Adrenal gland (tissue), 12 donors: ENCODE results near the gene RNF126. TPM values are rescaled to one million over a fixed set of nuclear protein-coding genes. Genes with fewer than 3 reads are reported as not detected.
"Not testable (repeated sequence)": the region's sequence is repeated elsewhere in the genome, so short reads cannot be mapped to it uniquely, and the experiment has no call there.

Experiments
- DNase-seq, 7 donors: peaks; one replicate each; pipeline ENCODE4 v3.0.0-alpha.2; 2019 to 2020
- H3K27ac ChIP-seq, 5 donors: fragments of 200-600 bp; sonication (generic) in 4 of 5; 1 replicate in 3 of 5; 2 replicates in 2 of 5; pipeline versions ENCODE4 v1.5.1 to v1.8.0; 2016 to 2020; ENCODE audit warnings: mild to moderate bottlenecking in 1 of 5
- H3K27me3 ChIP-seq: fragments of 200-600 bp; 2 replicates; pipeline ENCODE4 v1.8.0; 2021
- H3K36me3 ChIP-seq, 2 donors: fragments of 200-600 bp; replicated peaks in 1 of 2; 1 replicate in 1 of 2; 2 replicates in 1 of 2; pipeline versions ENCODE4 v1.5.1 to v1.8.0; 2018 to 2022
- H3K4me1 ChIP-seq, 2 donors: fragments of 200-600 bp; replicated peaks in 1 of 2; 1 replicate in 1 of 2; 2 replicates in 1 of 2; pipeline versions ENCODE4 v1.5.1 to v1.8.0; 2018 to 2021
- H3K4me3 ChIP-seq, 4 donors: fragments of 200-600 bp; sonication (generic) in 3 of 4; one replicate each; pipeline ENCODE4 v1.5.1; 2016 to 2018
- H3K9me3 ChIP-seq, 3 donors: fragments of 200-600 bp; sonication (generic) in 1 of 3; replicated peaks in 1 of 3; 1 replicate in 2 of 3; 2 replicates in 1 of 3; pipeline versions ENCODE4 v1.5.1 to v1.8.0; 2016 to 2021
- CTCF ChIP-seq, 6 experiments: fragments of 450-650 bp in 4 of 6; fragments of 200-600 bp in 2 of 6; sonication (generic) in 1 of 6; IDR thresholded peaks; 1 replicate in 5 of 6; 2 replicates in 1 of 6; pipeline versions ENCODE4 v1.5.1 to v1.8.0; 2016 to 2021; ENCODE audit warnings: antibody characterized with exemption in 6 of 6, mild to moderate bottlenecking in 2 of 6, moderate library complexity in 1 of 6
- POLR2A ChIP-seq, 2 donors: fragments of 450-650 bp; IDR thresholded peaks; one replicate each; pipeline ENCODE4 v1.6.1; 2017; ENCODE audit warnings: antibody characterized with exemption in 2 of 2, mild to moderate bottlenecking in 2 of 2, moderate library complexity in 1 of 2
- WGBS, 4 donors: extraction: QIAGEN DNeasy Blood & Tissue Kit in 2 of 4; methylation state at CpG; one replicate each; pipeline versions ENCODE4 v1.1.5 to v1.1.7; 2013 to 2017; 5-methylcytosine and 5-hydroxymethylcytosine counted together
- intact Hi-C, 2 donors: fragments of 100-400 bp; cut with DNase I; formaldehyde crosslinking; loops; one replicate each; pipeline versions ENCODE4 v1.14.1 to v1.15.0; 2022 to 2023
- polyA plus RNA-seq, 3 donors: library from polyadenylated mRNA; stranded (reverse); fragments of 200-250 nt in 2 of 3; fragments of 350-450 nt in 1 of 3; fragmentation: Illumina TruSeq in 1 of 3; extraction: RNeasy Lipid Tissue Mini Kit (QIAGEN cat#74804) in 1 of 3; gene quantifications; one replicate each; pipeline ENCODE4 v1.2.3, GENCODE V29; 2013 to 2014
- total RNA-seq, 9 donors: library from RNA; depleted of rRNA in 4 of 9; stranded (reverse); fragments of >200 nt in 4 of 9; fragments of 120-200 nt in 1 of 9; fragmentation: NEBNext Ultra II Directional in 1 of 9; extraction: Animal tissue kit (Norgen Biotek cat#: 25700) in 1 of 9; gene quantifications; one replicate each; pipeline versions ENCODE4 v1.1.0 to v1.2.4, GENCODE V29; 2013 to 2023
- donor health status: healthy with polysubstance abuse.
- donor health status: Bipolar disorder and iron deficiency.
- donor health status: DM: yes; HTN: yes; CAD: no.
- donor health status: DM: no; HTN: no; CAD: no.
- donor health status: DM: no; HTN: no; CAD: no.
- donor health status: DM: yes; HTN: yes; CAD: no.

The RNF126 gene
- total and polyA plus RNA-seq, 12 donors, result 9.3 to 76.4 (median 43.1) TPM

GRCh38 chr19:621819-622218, 41.2 kb downstream of the RNF126 start:
- Histone ChIP-seq H3K4me3 (no peak overlapping the region), H3K27ac (no peak overlapping the region), H3K36me3 (peaks cover 0 to 68% of the 10 kb centered on the region in 2 donors), H3K4me1 (no peaks in the 10 kb centered on the region), H3K9me3 (no peaks in the 10 kb centered on the region), H3K27me3 (no peaks in the 10 kb centered on the region)
- intact Hi-C loops, result no loop called here
- DNase-seq, result no peak
- 87 to 98% (median 92%) methylated on average over 8 to 24 of the region's 24 CpGs for WGBS, 4 donors
- no peak for TF ChIP-seq POLR2A (IDR thresholded peaks at IDR 0.05)
- TF ChIP-seq CTCF (IDR thresholded peaks at IDR 0.05), result no peak

GRCh38 chr19:621191-621590, 41.8 kb downstream of the RNF126 start:
- H3K36me3 ChIP-seq, result peaks cover 0 to 68% of the 10 kb centered on the region in 2 donors
- intact Hi-C loops, H3K27ac ChIP-seq, H3K4me3 ChIP-seq, H3K27me3 ChIP-seq, H3K4me1 ChIP-seq, H3K9me3 ChIP-seq, DNase-seq: not testable (repeated sequence)
- 84 to 97% (median 95%) methylated on average over 5 to 48 of the region's 48 CpGs for WGBS, 4 donors

- no peaks in the 10 kb centered on the region for H3K27me3 ChIP-seq
- TF ChIP-seq POLR2A (IDR thresholded peaks at IDR 0.05) (no peak), CTCF (IDR thresholded peaks at IDR 0.05) (no peak)
- intact Hi-C loops, result no loop called here
- H3K4me1 ChIP-seq, result no peaks in the 10 kb centered on the region
- no peaks in the 10 kb centered on the region for H3K9me3 ChIP-seq
- 90 to 93% (median 93%) methylated on average over 31 to 51 of the region's 51 CpGs for WGBS, 4 donors
- H3K4me3 ChIP-seq, result no peak overlapping the region
- H3K36me3 ChIP-seq, result peaks cover 0 to 68% of the 10 kb centered on the region in 2 donors
- no peak for DNase-seq
- no peak overlapping the region for H3K27ac ChIP-seq
Observed at GRCh38 chr19:620166-620862, 42.7 kb downstream of the RNF126 start.

GRCh38 chr19:619286-620002, 43.6 kb downstream of the RNF126 start:
- H3K9me3 ChIP-seq, result no peaks in the 10 kb centered on the region
- H3K27ac ChIP-seq, result no peak overlapping the region
- H3K27me3 ChIP-seq, result no peaks in the 10 kb centered on the region
- H3K4me3 ChIP-seq, result no peak overlapping the region
- 87 to 94% (median 93%) methylated on average over 26 to 47 of the region's 47 CpGs for WGBS, 4 donors
- intact Hi-C loops, result no loop called here
- peaks cover 0 to 62% of the 10 kb centered on the region in 2 donors for H3K36me3 ChIP-seq
- no peak for DNase-seq
- H3K4me1 ChIP-seq, result no peaks in the 10 kb centered on the region
- TF ChIP-seq POLR2A (IDR thresholded peaks at IDR 0.05) (no peak), CTCF (IDR thresholded peaks at IDR 0.05) (no peak)
